NOMO-1 treated with DMSO at 0.1 percent for 48 hours (cell line): ENCODE measurements around the gene PDE8A.
"Not testable (repeated sequence)": the region's sequence is repeated elsewhere in the genome, so short reads cannot be mapped to it uniquely, and the experiment has no call there.

Experiments
- DNase-seq: peaks from one replicate; lab custom pipeline; 2025; ENCODE audit not compliant: unreplicated experiment; lab: John Stamatoyannopoulos, UW

The PDE8A gene

DNA sequence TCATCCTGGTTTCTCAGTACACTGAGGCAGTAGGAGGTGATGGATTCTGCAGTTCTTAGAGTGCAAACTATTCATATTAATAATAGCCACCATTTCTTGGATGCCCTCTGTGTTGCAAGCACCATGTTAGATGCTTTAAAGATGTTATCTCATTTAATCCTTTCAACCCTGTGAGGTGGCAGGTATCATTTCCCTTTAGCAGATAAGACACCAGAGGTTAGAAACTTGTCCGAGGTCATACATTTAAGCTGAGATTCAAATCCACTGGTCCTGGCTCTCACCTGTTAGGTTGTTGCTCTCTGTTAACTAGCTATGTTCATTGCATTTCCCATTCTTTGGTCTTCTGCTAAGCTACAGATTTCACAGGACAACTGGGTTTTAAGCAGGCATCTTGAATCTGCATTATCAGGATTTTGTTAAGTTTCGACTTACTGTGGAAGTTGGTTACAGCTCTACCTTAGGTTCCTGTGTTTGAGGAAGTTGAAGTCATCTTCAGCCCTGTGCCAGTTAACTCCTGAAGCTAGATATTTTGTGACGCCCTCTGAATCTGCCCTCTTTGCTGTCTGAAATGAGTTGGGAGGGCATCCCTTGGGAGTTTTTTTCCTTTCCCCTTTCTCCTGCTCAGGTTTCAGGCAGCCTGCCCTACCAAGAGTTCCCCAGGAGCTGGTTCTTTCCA is 6.4 kb downstream of the PDE8A start:
- peak; percentile 36 for DNase-seq

DNA sequence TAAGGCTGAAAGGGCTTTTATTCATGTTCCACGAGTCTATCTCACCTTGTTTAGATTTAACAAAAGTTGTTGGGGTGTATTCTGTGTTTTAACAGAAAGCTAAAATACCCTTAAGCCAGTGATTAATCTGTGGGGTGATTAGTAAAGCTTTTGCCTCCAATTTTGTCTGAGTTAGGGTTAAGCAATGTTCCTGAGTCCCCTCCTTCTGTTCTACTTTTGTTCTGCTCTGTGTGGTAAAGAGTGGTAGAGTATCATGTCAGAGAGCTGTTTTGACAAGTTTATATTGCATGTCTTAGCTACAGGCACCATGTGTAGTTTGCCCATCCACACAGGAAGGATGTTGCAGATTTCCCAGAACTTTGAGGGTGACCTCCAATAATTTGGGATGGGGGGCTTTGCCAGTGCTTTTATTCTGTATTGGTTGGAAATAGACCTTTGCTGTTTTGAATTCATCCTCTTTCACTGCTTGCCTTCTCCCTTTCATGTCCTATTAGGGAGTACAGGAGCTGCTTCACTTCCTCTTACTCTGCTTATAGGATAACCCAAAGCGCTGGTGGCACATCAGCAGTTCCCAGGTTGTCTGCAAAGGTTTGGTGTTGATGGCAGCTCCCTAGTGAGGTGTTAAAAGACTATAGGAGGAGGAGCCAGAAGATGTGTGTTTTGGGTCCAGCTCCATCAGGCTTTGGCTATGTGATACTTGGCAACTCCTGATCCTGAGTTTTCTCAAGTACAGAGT is 7.4 kb downstream of the PDE8A start:
- DNase-seq, result no peak

DNA sequence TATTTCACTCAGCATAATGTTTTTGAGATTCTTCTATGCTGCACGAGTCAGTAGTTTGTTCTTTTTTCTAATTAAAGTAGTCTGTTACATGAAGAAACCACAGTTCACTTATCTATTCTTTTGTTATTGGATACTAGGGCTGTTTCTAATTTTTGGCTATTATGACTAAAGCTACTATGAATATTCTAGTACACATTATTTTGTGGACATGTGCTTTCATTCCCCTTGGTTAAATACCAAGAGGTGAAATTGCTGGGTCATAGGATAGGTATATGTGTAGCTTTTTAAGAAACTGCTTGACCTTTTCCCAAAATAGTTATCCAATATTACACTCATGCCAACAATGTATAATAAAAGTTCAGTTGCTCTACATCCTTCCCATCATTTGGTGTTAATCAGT is 8.9 kb downstream of the PDE8A start:
- DNase-seq, result no peak

DNA sequence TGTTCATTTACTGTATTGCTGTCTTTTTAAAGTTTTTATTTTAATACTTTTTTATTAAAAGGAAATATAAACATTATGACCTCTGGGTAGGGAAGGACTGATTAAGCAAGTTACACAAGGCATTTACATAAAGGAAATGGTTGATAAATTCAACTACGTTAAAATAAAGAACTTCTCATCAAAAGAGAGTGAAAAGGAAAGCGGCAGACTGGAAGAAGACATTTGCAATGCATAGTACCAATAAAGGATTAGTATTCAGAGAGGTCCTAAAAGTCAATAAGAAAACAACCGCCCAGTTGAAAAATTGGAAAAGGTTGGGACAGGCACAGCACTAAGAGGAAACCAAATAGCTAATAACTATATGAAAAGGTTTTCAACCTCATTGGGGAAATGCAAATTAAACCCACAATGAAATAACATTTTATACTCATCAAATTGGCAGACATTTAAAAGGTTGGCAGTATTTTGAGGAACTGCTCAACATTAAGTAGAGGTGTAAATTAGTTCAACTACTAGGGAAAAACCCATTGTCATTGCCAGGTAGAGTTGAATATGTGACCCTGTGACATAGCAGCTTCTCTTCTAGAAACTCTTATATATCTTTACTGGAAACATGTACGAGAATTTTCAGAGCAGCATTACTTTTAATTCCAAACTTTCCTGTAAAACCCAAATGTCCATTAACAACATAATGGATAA is 9.5 kb downstream of the PDE8A start:
- DNase-seq, result no peak

DNA sequence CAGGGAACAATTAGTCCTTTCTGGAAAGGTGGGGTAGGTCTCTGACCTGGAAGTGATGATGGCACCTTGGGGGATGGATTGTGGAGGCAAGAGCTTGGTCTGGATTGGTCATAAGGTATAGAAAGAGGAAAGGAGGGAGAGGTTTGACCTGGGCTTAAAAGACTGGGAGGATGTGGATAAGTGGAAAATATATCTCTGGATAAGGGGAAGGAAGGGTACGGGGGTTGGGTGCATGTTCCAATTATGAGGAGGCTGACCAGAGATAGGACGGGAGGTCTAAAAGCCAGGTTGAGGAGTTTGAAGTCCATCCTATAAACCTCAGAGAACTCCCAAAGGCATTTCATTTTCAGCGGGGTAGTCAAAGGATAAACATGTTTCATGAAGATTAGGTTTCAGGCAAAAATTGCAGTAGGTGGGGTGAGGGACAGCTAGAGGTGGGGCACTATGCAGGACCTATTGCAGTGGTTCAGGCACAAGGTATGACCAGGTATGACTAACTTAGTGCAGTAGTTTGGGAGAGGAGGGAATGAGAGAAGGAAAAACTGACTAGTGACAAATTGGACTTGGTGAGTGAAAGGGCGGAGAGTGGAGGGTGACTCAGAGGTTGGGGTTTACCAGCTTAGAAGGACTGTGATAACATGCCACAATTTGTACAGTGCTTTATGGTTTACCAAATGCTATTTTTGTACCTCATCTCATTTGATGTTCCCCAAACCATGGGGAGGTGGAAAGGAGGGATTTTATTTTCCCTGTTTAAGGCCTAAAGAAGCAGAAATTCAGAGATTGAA is 10.7 kb downstream of the PDE8A start:
- peak; percentile 35 for DNase-seq

DNA sequence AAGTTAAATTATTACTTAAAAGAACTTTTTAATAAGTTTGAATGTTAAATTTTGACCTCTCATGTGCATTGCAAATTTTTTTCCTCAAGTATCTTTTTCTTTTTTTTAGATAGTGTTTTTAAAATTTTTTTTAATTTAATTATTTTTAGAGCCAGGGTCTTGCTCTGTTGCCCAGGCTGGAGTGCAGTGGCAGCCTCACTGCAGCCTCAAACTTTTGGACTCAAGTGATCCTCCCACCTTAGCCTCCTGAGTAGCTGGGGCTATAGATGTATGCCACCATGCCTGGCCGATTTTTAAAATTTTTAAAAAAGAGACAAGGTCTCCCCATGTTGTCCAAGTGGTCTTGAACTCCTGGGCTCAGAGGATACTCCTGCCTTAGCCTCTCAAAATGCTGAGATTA is 14.4 kb downstream of the PDE8A start:
- no peak for DNase-seq

DNA sequence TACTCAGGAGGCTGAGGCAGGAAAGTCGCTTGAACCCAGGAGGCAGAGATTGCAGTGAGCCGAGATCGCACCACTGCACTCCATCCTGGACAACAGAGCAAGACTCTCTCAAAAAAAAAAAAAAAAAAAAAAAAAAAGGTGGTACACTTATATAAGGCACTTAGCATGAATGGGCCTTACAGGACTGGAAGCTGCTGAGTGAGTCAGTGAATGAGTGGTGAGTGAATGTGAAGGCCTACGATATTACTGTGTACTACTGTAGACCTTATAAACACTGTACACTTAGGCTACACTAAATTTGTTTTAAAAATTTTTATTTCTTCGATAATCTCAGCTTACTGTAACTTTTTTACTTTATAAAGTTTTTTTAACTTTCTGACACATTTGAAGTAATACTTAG is 15.1 kb downstream of the PDE8A start:
- not testable (repeated sequence) for DNase-seq

DNA sequence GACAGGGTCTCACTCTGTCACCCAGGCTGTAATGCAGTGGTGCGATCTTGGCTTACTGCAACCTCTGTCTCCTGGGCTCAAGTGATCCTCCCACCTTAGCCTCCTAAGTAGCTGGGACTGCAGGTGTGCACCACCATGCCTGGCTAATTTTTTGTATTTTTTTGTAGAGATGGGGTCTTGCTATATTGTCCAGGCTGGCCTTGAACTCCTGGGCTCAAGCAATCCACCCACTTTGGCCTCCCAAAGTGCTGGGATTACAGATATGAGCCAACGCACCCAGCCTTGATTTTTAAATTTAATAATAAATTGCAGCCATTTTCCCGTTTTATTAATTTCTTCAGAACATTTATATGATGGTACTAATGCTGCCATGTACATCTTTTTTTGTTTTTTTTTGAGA is 15.6 kb downstream of the PDE8A start:
- DNase-seq, result not testable (repeated sequence)

DNA sequence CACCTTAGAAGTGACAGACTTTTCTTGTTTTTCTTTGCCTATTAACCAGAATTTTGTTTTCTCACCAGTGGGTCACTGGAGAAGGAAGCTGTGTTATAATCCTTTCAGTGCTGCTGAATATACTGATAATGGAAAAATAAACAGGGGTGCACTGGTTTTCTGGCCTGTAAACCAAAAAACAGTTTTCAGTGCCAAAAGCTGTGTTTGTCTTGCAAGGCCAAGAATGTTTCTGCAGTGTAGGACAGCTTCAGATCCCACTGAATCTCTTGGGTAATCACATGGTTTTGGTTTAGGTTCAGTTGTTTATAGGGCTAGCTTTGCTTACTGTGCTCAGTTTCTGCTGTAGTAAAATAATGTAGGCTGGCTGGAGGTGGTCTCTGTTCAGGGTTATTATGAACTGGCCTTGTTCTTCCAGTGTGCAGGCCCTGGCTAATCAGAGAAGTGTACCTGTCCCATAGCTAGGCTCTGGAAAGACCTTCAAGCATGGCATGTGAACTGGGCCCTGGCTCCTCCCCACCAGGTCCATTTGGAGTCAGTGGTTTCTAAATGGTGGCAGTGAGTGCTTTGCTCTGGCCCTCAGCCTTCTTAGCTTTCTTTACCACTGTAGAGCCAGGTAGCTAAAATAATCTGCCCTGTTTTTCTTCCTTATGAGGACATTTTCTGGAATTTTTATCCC is 18.7 kb downstream of the PDE8A start:
- DNase-seq, result no peak

DNA sequence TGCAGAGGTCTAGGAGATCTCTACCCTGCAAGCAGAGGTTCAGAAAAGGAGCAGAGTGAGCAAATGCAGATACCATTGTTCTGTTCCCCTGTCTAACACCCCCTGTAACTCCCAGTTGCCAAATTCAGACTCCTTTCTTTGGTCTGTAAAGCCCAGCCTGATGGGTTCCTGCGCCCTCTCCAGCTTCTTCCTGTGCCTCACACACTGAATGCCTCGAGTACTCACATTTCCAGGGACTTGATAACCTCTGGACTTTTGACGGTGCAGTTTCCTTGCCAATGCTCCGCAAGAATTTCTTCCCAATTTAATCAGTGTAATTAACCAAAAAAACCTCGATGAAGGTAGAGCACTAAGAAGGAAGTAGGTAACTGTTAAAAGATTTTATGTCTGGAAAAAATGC is 19.3 kb downstream of the PDE8A start:
- DNase-seq, result no peak

DNA sequence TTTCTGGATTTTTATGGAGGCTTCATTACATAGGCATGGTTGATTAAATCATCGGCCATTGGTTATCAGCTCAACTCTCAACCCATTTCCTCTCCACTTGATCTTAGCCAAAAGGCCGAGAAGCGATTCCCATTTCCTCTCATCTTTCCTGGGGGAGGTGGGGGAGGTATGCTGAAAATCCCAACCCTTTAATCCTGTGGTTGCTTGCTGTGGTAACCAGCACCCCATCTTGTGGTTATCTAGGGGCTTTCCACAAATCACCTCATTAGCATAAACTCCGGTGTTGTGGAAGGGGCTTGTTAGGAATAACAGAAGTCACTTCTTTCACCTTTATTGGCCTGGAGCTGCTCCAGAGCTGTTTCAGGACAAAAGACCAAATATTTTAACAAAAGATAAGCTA is 20.9 kb downstream of the PDE8A start:
- DNase-seq, result no peak

DNA sequence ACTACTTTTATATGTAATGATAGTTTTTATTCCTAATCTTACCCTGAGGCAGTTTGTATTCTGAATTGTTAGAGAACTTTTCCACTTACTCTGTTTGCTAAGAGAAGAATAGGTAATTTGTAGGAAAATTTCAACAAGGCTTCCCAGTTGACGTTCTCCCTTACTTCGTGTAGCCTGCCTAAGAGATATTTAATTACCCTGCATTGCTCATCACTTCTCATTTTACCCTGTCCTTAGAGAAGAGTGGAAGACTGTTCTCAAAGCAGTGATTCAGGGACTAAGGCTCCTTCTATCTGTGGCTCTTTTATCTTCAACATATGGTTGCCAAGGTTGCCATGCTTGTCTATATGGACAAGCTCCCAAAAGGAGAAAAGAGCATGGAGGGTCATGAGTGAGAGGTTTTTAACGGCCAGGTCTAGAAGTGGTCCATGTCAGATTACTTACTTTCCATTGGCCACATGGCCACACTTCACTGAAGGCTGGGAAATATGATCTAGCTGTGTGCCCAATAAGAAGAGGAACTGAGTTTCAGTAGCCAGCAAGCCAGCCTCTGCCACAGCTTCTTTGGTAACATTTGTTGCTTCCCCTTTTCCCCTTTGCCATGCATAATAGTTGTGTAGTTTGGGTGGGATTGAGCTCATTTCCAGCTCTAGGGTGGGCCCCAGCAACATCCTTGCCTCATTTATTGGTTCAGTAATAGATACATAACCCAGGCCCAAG is 22.1 kb downstream of the PDE8A start:
- DNase-seq, result peak; percentile 91

DNA sequence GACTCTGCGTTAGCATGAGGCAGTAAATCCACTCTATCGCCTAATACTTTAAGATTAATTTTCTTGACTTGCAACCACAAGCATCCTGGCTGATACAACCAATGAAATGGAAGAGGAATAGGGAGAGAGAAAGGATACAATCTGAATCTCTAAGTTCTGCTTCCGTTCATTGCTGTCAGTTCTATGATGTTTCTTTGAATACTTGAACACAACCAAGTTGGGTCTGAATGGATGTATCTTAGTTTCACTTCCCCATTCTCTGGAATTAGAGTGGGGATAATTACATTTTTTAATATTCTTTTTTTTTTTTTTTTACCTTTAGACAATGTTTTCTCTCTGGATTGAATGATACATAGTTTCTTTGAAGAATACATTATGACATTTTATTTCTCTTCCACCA is 22.9 kb downstream of the PDE8A start:
- peak; percentile 78 for DNase-seq

DNA sequence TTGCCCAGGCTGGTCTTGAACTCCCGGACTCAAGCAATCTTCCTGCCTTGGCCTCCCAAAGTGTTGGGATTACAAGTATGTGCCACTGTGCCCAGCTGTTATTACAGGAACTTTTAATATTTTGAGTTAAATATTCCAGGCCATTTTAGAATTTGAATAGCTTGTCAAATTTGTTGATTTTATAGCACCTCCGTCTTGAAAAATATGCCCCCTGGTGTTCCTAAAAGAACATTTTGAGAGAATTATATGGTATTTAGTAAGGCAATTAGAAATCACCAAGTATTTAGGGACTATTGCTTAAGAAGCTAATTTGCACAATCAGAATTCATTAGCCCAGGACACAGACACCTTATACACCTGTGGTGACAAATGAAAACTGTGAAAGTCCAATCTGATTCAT is 23.7 kb downstream of the PDE8A start:
- no peak for DNase-seq

DNA sequence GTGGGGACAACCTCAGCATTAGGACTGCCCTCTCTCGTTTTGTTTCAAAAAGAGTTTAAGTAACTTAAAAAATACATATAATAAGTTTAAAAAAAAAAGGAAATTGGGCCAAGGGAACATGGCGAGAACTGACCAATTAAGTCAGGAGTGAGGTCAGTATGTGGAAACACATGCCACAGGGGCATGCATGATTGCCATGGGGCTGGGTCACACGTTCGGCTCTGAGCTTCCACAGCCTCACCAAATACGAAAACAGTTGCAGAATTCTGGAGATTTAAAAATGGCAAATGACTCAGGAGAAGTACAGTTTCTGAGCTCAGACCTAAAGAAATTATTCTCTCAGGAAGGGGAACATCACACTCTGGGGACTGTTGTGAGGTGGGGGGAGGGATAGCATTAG is 24.1 kb downstream of the PDE8A start:
- DNase-seq, result peak; percentile 56

DNA sequence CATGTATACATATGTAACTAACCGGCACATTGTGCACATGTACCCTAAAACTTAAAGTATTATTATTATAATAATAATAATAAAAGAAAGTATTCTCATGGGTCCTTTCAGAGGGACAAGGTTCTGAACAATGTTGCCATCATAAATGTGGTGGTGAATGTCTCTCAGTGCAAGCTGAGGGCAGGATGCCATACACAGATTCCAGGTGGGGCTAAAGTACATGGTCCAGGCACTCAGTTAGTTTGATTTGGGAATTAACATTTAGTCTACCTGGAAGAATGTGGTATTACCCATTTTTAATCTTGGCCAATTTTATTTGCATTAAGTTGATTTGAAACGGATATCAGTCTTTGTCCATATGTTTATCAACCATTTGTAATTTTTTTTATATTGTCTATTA is 24.5 kb downstream of the PDE8A start:
- no peak for DNase-seq

DNA sequence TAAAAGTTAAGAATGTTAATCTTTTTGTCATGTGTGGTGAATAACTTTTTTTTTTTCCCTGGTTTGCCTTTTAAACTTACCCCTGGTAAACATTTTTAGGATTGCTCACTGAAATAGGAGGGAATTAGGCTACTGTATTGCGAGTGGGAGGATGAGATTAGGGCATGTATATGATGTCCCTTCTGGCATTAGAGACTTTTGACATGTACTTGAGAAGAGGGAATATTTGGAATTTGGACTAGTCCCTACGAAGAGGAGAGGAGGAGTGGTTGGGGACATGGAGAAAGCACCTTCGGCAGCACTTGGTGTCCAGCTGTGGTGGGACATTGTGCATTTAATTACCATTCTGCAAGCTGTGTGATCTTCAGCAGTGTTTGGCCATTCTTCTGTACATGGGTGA is 25.0 kb downstream of the PDE8A start:
- DNase-seq, result no peak

DNA sequence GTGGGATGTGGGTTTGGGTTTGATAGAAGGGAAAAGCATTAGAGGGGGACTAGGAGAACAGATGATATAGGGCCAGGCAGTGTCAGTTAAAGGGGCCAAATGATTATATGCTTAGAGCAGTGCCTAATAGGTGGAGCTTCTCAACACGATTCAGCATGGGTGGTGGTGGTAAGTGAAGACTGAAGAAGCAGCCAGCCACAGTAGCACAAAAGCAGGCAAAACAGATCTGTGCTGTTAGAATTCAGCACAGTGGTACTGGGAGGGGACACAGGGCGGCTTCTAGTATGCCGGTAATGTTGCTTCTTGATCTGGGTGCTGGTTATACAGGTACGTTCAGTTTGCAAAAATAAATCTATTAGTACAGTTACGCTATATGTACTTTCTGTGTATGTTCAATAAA is 25.5 kb downstream of the PDE8A start:
- no peak for DNase-seq

DNA sequence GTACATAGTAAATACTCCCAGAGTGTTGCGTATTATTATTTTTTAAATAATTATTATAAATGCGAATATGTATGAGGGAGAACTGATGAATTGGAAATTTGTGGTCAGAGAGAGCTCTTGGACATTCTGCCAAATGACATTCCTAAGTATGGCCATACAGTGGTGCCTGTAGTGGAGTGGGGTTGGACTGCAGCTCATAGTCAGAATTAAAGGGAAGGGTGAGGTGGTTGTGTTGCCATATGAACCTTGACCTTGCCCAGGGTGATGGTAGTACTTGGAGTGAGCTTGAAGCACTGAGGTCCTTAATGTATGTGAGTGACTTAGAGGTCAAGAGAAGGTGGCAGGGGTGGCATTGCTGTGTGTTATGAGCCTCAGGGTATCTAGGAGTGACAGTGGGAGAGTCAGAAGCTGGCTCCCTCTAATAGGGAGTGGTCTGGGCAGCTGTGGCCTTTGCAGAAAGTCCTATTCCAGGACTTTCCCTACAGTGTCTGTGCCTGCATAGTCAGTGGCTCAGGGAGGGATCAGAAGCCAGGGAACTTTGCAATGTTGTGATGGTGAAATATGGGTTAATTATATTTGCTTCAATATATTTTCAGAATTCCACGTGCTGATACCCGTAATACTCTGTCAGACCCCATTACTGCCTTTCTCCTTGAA is 26.2 kb downstream of the PDE8A start:
- DNase-seq, result no peak
